Stimulated activated CD8-positive, alpha-beta memory T cell treated with anti-CD3 and anti-CD28 coated beads, Interleukin-12 subunit alpha, Interleukin-12 subunit beta, amount 100 ng/mL, for 24 hours (primary cell): ENCODE data around the gene HOATZ.

Experiments
- DNase-seq: peaks from one replicate; pipeline ENCODE4 v3.0.0-alpha.2; 2020; ENCODE audit errors: extremely low read depth

The HOATZ gene

DNA sequence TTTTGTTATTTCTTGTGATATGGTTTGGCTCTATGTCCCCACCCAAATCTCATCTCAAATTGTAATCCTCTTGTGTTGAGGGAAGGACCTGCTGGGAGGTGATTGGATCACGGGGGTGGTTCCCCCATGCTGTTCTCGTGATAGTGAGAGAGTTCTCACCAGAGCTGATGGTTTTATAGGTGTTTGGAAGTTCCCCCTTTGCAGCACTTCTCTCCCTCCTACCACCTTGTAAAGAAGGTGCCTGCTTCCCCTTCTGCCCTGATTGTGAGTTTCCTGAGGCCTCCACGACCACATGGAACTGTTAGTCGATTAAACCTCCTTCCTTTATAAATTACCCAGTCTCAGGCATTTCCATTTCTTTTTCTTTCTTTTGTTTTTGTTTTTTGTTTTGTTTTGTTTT is 63.2 kb downstream of the HOATZ start:
- no peak for DNase-seq

DNA sequence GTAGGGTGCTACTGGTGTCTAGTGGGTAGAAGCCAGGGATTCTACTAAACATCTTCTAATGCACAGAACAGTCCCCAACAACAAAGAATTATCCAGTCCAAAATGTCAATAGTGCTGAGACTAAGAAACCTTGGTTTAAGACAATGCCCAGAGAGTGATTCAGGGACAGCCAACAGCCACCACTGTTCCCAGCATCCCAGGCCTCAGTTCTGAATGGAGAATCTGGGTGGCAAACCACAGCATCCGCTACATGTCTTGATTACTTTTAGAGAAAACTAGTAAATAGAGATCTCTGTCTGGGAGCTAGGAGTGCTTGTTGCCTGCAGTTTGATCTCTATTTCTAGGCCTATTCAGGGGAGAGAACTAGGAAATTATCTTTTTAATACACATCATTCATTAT is 66.8 kb downstream of the HOATZ start:
- no peak for DNase-seq

GRCh38 chr11:111582163-111582562 is 67.6 kb downstream of the HOATZ start:
- no peak for DNase-seq

DNA sequence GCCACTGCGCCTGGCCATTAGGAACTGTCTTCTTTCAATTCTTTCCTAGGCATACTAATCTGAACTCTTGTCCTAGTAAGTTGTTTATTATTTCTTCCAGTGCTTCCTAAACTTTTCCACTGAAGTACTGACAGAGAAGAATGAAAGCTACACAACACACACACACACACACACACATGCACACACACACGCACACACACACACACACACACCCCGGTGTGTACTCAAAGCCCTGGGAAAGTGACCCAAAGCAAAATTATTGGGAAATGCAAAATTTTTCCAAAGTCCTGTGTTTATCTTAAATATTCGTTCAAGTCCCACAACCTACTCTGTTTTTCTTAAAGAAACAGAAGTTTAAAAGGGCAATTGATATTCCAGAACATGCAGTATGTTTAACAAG is 68.3 kb downstream of the HOATZ start:
- DNase-seq, result no peak

GRCh38 chr11:111585371-111585770 is 70.8 kb downstream of the HOATZ start:
- no peak for DNase-seq

DNA sequence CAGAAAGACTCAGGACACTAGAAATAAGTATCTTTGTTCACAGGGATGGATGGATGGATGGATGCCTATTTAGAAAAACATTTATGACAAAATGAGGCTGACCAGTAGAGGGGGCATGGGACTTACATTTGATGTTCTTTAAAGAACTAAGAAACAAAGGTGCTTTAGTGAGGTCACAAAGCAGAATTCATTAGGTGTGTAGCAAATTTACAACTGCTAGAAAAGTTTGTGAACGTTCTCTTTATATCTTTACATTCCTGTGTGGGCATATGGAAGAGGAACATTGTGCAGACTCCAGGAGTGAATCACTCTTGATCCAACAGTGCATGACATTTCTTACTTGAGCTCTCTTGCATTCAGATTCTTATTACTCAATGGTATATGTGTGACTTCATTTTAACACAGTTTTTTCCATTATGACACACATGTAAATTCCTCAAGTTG is 71.8 kb downstream of the HOATZ start:
- no peak for DNase-seq
